D721Med (cell line): ENCODE results near the gene TRIOBP.

ENCODE experiments used
- DNase-seq: peaks from one replicate; pipeline ENCODE4 v3.0.0; 2011; ENCODE audit warnings: low spot score; ENCODE audit not compliant: insufficient read length
- FAIRE-seq: peaks from 2 replicates; lab custom pipeline; 2011; peaks lifted over from hg19 to GRCh38; lab: Jason Lieb, UNC
- TF ChIP-seq, protein P1 (sequence below): IDR thresholded peaks from 2 replicates; pipeline ENCODE4 v1.5.1; 2012; ENCODE audit warnings: mild to moderate bottlenecking, control low read depth; ENCODE audit not compliant: insufficient read depth; ENCODE audit errors: missing control alignments

TRIOBP gene, protein sequence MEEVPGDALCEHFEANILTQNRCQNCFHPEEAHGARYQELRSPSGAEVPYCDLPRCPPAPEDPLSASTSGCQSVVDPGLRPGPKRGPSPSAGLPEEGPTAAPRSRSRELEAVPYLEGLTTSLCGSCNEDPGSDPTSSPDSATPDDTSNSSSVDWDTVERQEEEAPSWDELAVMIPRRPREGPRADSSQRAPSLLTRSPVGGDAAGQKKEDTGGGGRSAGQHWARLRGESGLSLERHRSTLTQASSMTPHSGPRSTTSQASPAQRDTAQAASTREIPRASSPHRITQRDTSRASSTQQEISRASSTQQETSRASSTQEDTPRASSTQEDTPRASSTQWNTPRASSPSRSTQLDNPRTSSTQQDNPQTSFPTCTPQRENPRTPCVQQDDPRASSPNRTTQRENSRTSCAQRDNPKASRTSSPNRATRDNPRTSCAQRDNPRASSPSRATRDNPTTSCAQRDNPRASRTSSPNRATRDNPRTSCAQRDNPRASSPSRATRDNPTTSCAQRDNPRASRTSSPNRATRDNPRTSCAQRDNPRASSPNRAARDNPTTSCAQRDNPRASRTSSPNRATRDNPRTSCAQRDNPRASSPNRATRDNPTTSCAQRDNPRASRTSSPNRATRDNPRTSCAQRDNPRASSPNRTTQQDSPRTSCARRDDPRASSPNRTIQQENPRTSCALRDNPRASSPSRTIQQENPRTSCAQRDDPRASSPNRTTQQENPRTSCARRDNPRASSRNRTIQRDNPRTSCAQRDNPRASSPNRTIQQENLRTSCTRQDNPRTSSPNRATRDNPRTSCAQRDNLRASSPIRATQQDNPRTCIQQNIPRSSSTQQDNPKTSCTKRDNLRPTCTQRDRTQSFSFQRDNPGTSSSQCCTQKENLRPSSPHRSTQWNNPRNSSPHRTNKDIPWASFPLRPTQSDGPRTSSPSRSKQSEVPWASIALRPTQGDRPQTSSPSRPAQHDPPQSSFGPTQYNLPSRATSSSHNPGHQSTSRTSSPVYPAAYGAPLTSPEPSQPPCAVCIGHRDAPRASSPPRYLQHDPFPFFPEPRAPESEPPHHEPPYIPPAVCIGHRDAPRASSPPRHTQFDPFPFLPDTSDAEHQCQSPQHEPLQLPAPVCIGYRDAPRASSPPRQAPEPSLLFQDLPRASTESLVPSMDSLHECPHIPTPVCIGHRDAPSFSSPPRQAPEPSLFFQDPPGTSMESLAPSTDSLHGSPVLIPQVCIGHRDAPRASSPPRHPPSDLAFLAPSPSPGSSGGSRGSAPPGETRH (N-terminal part only)

DNA sequence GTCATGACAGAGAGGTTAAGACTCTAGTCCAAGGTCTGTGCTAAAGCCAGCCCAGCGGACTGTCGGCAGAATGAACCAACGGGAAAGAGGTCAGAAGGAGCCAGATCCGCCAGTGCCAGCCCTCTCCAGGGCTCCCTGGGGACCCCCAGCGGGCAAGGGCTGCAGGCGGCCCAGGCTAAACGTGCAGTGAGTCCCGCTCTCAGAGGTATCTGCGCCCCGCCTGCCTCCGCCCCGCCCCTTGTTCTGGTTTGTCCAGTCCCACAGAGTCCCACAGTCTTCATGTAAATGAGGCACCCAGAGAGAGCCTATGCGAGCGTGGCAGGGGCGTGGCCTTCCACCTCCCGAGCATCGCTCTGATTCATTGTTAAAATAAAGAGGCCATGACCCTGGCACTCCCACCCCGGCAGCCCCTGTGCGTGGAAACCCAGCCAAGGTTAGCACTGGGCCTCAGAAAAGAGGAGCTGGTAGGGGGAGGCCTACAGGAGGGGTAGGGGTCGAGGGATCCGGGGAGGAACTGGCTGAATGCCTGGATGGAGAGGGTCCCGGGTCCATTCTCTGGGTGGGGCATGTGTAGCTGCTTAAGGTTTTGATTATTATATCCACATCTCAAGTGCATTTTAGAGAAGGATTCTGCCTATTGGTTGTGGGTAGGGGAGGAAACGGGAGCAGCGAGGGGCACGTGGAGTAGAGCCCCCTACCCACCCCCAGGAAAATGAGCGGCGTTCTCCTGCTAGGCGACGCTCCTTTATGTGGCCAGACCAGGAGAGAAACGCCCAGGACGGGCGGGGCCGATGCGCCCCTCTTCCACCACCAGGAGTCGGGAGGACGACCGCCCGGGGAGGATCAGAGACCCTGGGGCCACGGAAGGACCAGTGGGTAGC lies at the start of gene TRIOBP:
TRIOBP (plus strand) TSS at position 392 of the 881 bp plus-strand sequence. CDS start 4,318 bp downstream, outside the sequence.
- TF ChIP-seq, protein P1, sequence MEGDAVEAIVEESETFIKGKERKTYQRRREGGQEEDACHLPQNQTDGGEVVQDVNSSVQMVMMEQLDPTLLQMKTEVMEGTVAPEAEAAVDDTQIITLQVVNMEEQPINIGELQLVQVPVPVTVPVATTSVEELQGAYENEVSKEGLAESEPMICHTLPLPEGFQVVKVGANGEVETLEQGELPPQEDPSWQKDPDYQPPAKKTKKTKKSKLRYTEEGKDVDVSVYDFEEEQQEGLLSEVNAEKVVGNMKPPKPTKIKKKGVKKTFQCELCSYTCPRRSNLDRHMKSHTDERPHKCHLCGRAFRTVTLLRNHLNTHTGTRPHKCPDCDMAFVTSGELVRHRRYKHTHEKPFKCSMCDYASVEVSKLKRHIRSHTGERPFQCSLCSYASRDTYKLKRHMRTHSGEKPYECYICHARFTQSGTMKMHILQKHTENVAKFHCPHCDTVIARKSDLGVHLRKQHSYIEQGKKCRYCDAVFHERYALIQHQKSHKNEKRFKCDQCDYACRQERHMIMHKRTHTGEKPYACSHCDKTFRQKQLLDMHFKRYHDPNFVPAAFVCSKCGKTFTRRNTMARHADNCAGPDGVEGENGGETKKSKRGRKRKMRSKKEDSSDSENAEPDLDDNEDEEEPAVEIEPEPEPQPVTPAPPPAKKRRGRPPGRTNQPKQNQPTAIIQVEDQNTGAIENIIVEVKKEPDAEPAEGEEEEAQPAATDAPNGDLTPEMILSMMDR: peak; percentile 35
- DNase-seq: peak; percentile 64
- no peak for FAIRE-seq

DNA sequence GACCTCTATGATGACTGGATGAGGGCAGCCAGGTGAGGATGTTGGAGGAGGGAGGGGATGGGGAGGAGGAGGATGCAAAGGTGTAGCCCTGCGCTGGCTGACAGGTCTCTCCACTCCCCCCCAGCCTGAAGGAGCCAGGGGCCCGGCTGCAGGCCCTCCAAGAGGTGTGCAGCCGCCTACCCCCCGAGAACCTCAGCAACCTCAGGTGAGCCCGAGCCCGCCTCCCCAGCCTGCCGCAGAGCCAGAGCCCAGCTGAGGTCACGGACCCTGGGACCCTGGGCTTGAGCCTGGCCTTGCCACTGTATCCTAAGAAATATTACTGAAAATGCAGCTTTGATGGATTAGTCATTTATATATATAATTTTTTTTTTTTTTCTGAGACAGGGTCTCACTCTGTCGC lies 49.5 kb upstream of the TRIOBP start:
- FAIRE-seq: no peak
- TF ChIP-seq, protein P1: no peak
- no peak for DNase-seq

DNA sequence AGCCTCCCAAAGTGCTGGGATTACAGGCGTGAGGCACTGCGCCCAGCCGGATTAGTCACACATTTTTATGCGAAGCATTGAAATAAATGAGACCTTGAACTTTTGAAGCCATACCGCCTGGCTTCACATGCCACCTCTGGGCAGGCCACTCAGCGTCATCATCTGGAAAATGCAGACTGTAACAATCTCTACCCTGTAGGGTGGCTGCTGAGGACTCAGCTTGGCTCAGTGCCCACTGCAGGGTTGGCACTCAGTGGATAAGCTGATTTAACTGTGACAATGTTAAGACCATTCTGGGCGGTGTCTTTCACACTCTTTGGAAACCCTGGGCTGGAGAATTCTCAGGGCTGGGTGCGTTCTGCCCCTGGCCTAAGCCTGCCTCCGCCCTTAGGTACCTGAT lies 48.9 kb upstream of the TRIOBP start:
- TF ChIP-seq, protein P1: no peak
- no peak for FAIRE-seq
- DNase-seq: no peak

DNA sequence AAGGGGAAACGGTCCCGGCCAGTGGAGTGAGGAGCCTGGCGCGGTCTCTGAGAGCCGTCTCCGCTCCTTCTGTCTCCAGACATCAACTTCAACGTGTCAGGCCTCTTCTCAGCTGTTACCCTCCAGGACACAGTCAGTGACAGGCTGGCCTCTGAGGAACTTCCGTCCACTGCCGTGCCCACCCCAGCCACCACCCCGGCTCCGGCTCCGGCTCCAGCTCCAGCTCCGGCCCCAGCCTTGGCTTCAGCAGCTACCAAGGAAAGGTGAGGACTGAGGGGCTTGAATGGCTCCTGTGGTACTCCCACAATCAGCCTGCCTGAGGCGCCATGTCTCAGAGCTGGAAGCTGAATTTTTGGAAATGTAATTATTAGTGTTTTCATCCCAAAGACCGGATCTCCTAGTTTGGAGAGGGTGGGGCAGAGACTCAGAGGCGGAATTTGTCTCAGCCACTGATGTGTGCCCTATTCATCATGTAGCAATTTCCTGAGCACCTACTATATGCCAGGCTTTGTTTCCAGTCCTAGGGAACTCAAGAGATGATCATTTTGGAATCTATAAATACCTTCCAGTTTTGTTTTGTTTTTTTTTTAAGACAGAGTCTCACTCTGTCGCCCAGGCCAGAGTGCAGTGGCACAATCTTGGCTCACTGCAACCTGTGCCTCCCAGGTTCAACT lies 46.2 kb upstream of the TRIOBP start:
- TF ChIP-seq, protein P1: no peak
- FAIRE-seq (no peak), DNase-seq (no peak)

DNA sequence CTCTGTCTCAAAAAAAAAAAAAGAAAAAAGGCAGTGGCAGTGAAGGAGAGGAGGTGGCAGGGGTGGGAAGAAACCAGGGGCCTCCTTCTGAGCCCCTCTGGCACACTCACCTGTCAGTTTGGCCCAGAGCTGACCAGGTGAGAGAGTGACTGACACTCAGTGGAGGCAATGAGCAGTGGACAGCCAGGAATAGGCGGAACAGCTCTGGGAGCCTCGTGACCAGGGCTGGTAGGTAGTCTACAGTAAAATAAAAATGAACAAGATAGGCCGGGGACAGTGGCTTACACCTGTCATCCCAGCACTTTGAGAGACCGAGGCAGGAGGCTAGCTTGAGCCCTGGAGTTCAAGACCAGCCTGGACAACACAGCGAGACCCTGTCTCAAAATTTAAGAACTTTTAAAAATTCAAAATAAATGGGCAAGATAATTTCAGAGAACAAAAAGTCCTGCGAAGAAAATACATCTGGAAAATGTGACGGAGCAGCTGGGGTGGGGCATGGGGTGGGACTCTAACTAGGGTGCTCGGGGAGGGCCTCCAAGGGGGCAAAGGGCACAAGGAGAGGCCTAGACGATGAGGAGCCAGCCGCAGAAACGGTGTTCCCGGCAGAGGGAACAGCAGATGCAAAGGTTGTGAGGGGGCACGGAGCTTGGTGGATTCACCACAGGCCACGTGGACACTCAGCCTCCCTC lies 42.1 kb upstream of the TRIOBP start:
- no peak for FAIRE-seq
- TF ChIP-seq, protein P1: no peak
- no peak for DNase-seq
